ENCODE measurements around the gene COG7.
"Not testable (repeated sequence)": the region's sequence is repeated elsewhere in the genome, so short reads cannot be mapped to it uniquely, and the experiment has no call there.

Gene COG7

DNA sequence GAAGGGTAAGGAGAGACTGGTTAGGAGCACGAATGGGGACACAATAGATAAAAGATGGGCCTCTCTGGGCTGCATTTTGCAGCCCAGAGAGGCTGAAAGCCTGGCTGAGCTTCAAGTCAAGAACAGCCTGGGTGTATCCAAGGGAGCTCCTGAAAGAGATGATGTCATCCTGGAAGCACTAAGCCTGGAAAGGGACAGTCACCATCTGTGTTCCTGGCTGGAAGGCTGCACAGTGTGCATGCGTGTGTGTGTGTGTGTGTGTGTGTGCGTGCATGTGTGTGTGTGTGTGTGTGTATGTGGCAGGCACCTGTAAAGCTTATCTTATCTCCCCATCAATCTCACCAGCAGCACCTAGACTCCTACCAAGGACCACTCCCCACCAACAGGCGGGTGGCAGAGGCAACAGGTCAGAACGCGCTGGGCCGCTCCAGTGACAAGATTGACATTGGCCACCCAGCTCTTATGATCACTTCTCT lies 44.1 kb downstream of the COG7 start:
- H3K9me3 ChIP-seq (ENCODE audit: control insufficient read depth, low read length), result no peaks in the 10 kb centered on the region
- peak; percentile 61 for DNase-seq (ENCODE audit: low read depth)
- no peak overlapping the region for H3K4me3 ChIP-seq (ENCODE audit: low read length)
- H3K9ac ChIP-seq (ENCODE audit: low read length), result no peak overlapping the region
- H3K36me3 ChIP-seq (ENCODE audit: control insufficient read depth, insufficient read depth, low read length, severe bottlenecking), result peaks cover 78% of the 10 kb centered on the region
- H3K27me3 ChIP-seq (replicated peaks; ENCODE audit: control insufficient read depth, insufficient read depth, low read length), result no peaks in the 10 kb centered on the region
- peaks cover 5% of the 10 kb centered on the region for H3K4me1 ChIP-seq (ENCODE audit: control insufficient read depth, insufficient read depth, low read length)

DNA sequence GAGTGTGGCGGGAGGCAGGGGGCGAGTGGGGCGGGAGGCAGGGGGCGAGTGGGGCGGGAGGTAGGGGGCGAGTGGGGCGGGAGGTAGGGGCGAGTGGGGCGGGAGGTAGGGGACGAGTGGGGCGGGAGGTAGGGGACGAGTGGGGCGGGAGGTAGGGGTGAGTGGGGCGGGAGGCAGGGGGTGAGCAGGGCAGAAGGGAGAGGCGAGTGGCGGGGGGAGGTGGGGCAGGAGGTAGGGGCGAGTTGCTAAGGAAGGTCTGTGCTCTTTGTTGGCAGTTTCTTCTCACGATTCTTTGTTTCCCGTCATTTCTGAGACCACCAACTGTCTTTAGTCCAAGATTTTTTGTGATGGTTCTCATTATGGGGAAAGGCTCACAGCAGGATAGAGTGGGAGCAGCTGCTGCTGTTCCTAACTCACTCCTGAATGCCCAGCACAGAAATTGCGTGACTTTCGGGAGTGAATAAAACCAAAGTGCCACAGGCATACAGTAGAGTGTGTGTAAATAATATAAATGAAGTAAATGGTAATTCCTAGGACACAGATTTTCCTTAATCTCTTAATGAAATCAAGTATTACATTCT lies 44.7 kb downstream of the COG7 start:
- Histone ChIP-seq H3K4me1 (ENCODE audit: control insufficient read depth, insufficient read depth, low read length) (peaks cover 5% of the 10 kb centered on the region), H3K36me3 (ENCODE audit: control insufficient read depth, insufficient read depth, low read length, severe bottlenecking) (peaks cover 78% of the 10 kb centered on the region), H3K4me3 (ENCODE audit: low read length) (no peak overlapping the region), H3K9ac (ENCODE audit: low read length) (no peak overlapping the region), H3K9me3 (ENCODE audit: control insufficient read depth, low read length) (no peaks in the 10 kb centered on the region), H3K27me3 (replicated peaks; ENCODE audit: control insufficient read depth, insufficient read depth, low read length) (no peaks in the 10 kb centered on the region)
- no peak for DNase-seq (ENCODE audit: low read depth)

DNA sequence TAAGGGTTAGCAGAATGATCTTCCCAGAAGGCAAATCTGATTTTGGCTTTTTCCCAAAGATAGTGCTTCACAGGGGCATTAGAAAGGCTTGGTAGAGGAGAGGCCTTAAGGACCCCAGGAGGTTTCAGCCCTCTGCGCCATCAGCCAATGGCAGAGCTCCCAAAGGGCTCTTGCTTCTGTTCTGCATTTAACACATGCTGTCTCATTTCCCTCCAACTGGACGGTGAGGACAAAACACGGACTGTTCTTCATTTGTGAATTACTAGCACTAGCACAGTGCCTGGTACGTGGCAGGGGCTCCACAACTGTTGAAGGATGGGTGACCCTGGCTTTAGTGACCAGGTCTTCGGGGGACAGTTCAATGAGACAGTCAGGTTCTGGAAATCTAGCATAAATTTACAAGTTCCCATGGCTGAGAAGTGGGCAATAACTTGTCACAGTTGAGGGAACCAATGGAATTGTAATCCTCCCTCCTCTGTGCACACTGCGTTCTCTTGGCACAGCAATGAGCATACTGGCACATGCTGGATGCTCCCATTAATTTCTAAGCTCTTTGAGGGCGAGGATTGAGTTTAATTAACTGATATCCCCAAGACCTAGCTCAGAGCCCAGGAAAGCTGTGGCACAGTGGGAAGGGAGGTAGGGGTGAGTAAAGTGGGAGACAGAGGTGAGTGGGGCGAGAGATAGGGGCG lies 45.4 kb downstream of the COG7 start:
- H3K4me3 ChIP-seq (ENCODE audit: low read length), result no peak overlapping the region
- H3K27me3 ChIP-seq (replicated peaks; ENCODE audit: control insufficient read depth, insufficient read depth, low read length), result no peaks in the 10 kb centered on the region
- no peak for DNase-seq (ENCODE audit: low read depth)
- peaks cover 5% of the 10 kb centered on the region for H3K4me1 ChIP-seq (ENCODE audit: control insufficient read depth, insufficient read depth, low read length)
- H3K9me3 ChIP-seq (ENCODE audit: control insufficient read depth, low read length), result no peaks in the 10 kb centered on the region
- H3K9ac ChIP-seq (ENCODE audit: low read length), result no peak overlapping the region
- H3K36me3 ChIP-seq (ENCODE audit: control insufficient read depth, insufficient read depth, low read length, severe bottlenecking), result peaks cover 81% of the 10 kb centered on the region

DNA sequence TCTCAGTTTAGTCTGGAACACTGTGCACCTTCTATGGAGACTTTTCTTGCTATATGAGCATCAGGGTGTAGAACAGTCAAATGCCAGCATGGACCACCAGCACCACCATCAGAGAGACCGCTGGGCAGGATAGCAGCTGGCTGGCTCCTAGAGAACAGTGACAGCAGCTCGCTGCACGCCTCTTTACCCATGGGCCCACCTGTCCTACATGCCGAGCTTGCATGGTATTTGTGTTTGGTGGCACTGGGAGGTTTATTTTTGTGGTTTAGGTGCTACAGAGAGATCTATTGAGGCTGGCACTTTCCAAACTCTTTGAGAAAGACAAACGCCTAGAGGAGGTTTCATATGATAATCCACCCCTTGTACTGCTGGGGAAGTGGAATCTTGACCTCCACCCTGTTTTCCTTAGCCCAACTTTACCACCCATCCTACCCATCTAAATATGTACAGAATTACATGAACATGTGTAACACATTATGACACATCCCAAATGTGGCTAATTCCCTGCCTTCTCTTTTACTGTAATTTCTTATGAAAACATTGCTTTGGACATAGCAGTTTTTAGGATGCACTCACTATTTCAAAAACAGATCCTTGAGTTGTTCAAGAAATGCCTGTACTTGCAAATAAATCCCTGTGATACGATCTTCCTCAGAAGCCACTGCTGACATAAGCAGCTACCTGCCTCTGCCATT lies 46.3 kb downstream of the COG7 start:
- no peaks in the 10 kb centered on the region for H3K9me3 ChIP-seq (ENCODE audit: control insufficient read depth, low read length)
- no peaks in the 10 kb centered on the region for H3K27me3 ChIP-seq (replicated peaks; ENCODE audit: control insufficient read depth, insufficient read depth, low read length)
- H3K4me3 ChIP-seq (ENCODE audit: low read length), result no peak overlapping the region
- peaks cover 81% of the 10 kb centered on the region for H3K36me3 ChIP-seq (ENCODE audit: control insufficient read depth, insufficient read depth, low read length, severe bottlenecking)
- no peak overlapping the region for H3K9ac ChIP-seq (ENCODE audit: low read length)
- peaks cover 5% of the 10 kb centered on the region for H3K4me1 ChIP-seq (ENCODE audit: control insufficient read depth, insufficient read depth, low read length)
- DNase-seq (ENCODE audit: low read depth), result peak; percentile 40

DNA sequence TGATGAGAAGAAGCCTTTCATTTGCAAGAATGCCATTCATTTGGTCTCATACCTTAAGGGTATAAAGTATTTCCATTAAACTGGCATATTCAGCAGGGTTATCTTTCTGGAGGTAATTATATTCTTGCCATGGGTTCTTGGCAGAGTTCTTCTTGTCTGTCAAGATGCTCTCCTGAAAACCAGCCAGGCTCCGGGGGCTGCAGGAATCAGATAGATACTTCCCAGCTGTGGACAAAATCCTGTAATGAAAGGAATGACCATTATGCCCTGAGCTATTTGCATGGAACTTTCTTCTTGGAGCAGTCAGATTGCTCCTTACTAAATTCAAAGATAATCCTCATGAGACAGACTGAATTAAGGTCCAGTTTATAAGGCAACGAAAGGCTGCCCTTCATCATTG lies 47.0 kb downstream of the COG7 start:
- no peaks in the 10 kb centered on the region for H3K9me3 ChIP-seq (ENCODE audit: control insufficient read depth, low read length)
- H3K4me1 ChIP-seq (ENCODE audit: control insufficient read depth, insufficient read depth, low read length), result peaks cover 5% of the 10 kb centered on the region
- no peak for DNase-seq (ENCODE audit: low read depth)
- no peak overlapping the region for H3K9ac ChIP-seq (ENCODE audit: low read length)
- no peak overlapping the region for H3K4me3 ChIP-seq (ENCODE audit: low read length)
- no peaks in the 10 kb centered on the region for H3K27me3 ChIP-seq (replicated peaks; ENCODE audit: control insufficient read depth, insufficient read depth, low read length)
- peaks cover 81% of the 10 kb centered on the region for H3K36me3 ChIP-seq (ENCODE audit: control insufficient read depth, insufficient read depth, low read length, severe bottlenecking)

DNA sequence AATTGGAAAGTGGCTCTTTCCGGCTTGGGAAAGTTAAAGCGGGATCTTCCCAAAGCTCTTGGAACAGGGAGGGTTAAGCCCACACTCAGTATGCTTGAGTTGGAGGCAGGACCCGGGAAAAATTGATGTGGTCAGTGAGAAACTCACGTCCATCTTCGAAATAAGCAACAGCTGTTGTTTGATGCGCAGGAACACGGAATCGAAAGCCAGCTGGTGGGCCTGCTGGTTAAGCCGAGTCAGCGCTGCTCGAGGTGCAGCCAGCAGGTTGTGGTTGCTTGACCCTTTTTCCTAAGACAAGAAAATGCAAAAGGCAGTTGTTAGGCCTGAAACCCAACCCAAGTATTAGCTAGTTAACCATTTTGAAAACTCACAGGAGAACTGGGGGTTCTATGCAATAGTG lies 49.4 kb downstream of the COG7 start:
- H3K36me3 ChIP-seq (ENCODE audit: control insufficient read depth, insufficient read depth, low read length, severe bottlenecking), result peaks cover 91% of the 10 kb centered on the region
- H3K9me3 ChIP-seq (ENCODE audit: control insufficient read depth, low read length), result no peaks in the 10 kb centered on the region
- no peak overlapping the region for H3K9ac ChIP-seq (ENCODE audit: low read length)
- H3K27me3 ChIP-seq (replicated peaks; ENCODE audit: control insufficient read depth, insufficient read depth, low read length), result no peaks in the 10 kb centered on the region
- peaks cover under 1% of the 10 kb centered on the region for H3K4me1 ChIP-seq (ENCODE audit: control insufficient read depth, insufficient read depth, low read length)
- DNase-seq (ENCODE audit: low read depth), result no peak
- H3K4me3 ChIP-seq (ENCODE audit: low read length), result no peak overlapping the region

DNA sequence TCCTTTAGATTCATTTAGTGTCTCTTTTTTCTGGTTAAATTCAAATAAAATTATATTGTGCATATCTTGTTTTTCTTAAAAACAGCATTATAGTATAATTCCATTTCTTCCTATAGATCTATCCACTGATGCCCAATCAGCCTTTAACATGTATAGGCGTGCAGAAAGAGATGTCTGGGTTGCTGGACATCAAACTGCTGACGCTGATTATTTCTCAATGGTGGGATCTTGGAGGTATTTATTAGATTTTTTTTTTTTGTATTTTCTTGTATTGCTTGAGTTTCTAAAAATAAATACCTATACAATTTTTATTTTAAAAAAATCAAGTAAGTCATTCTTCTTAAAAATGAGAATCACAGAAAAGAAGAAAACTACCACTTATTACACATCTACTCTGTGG lies 50.9 kb downstream of the COG7 start:
- H3K27me3 ChIP-seq (replicated peaks; ENCODE audit: control insufficient read depth, insufficient read depth, low read length), result no peaks in the 10 kb centered on the region
- DNase-seq (ENCODE audit: low read depth), result no peak
- no peaks in the 10 kb centered on the region for H3K9me3 ChIP-seq (ENCODE audit: control insufficient read depth, low read length)
- H3K9ac ChIP-seq (ENCODE audit: low read length), result no peak overlapping the region
- H3K4me3 ChIP-seq (ENCODE audit: low read length), result no peak overlapping the region
- H3K4me1 ChIP-seq (ENCODE audit: control insufficient read depth, insufficient read depth, low read length), result no peaks in the 10 kb centered on the region
- H3K36me3 ChIP-seq (ENCODE audit: control insufficient read depth, insufficient read depth, low read length, severe bottlenecking), result peaks cover 99% of the 10 kb centered on the region

DNA sequence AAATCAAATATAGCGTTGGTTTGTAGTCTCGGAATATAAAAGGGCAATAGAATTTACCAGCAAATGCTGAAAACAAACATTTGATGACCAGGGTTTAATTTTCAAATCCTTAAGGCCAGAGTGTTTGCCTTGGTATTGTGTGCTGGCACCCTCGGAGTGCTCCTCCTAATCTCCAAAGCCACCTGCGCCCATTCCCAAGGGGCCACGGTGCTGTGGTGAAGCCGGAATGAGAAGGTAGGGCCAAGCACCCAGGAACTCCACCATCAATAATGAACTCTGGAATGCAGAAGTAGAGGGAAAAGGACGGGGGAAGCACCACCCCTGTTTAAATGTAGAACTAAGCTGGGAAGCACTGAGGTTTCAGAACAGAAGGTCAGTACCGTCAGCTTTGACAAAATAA lies 51.9 kb downstream of the COG7 start:
- Histone ChIP-seq H3K9ac (ENCODE audit: low read length) (no peak overlapping the region), H3K4me1 (ENCODE audit: control insufficient read depth, insufficient read depth, low read length) (no peaks in the 10 kb centered on the region), H3K4me3 (ENCODE audit: low read length) (no peak overlapping the region), H3K9me3 (ENCODE audit: control insufficient read depth, low read length) (no peaks in the 10 kb centered on the region), H3K27me3 (replicated peaks; ENCODE audit: control insufficient read depth, insufficient read depth, low read length) (no peaks in the 10 kb centered on the region), H3K36me3 (ENCODE audit: control insufficient read depth, insufficient read depth, low read length, severe bottlenecking) (peaks cover 91% of the 10 kb centered on the region)
- DNase-seq (ENCODE audit: low read depth), result no peak

DNA sequence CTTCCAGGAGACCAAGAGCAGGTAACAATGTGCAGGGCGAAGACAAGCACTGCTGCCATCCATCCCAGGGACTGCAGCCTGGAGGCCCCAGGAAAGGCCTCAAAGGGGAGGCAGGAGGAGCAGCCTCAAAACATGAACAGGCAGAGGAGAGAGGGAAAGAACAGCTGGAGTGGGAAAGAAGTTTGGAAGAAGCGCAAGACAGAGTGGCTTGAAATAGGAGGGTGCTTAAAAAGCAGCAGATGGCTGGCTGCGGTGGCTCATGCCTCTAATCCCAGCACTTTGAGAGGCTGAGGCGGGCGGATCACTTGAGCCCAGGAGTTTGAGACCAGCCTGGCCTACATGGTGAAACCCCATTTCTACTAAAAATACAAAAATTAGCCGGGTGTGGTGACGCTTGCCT lies 52.5 kb downstream of the COG7 start:
- peaks cover 92% of the 10 kb centered on the region for H3K36me3 ChIP-seq (ENCODE audit: control insufficient read depth, insufficient read depth, low read length, severe bottlenecking)
- H3K4me1 ChIP-seq (ENCODE audit: control insufficient read depth, insufficient read depth, low read length); DNase-seq (ENCODE audit: low read depth); H3K27me3 ChIP-seq (replicated peaks; ENCODE audit: control insufficient read depth, insufficient read depth, low read length); H3K9me3 ChIP-seq (ENCODE audit: control insufficient read depth, low read length); H3K4me3 ChIP-seq (ENCODE audit: low read length); H3K9ac ChIP-seq (ENCODE audit: low read length): not testable (repeated sequence)

DNA sequence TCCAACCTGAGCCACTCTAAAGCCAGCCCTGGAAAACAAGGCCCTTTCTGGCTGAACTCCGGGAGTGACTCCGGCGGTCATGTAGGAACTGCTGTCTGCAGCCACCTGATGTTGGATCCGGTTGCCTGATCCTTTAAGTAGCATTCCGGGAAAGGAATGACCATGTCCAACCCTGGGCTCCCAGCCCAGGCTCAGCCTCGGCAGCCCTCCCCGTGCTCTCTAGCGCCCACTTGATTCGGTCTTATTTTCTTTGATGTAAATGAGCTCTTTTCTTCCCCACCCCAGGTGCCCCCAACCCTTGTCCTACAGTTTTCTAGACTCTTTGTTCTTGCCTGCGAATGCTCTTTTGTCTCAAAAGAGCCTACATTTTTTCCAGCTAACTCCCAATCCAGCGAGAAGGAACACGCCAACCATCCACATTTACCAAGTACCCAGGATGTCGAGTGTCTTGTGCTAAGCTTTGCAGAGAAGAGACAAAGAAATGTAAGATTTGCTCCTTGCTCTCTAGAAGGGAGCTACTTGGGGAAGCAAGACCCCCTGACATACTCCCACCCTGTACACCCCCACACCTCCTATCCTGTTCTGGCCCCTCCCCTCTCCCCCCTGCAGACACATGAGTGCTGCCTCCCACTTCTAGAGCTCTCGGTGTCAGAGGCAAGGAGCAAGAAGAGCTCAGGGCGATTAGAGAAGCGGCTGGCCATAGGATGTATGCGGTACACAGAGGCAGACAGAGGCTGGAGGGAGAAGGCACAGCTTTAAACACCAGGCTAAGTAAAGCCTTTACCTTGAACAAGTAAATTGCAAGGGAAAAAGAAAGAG lies 53.8 kb downstream of the COG7 start:
- H3K27me3 ChIP-seq (replicated peaks; ENCODE audit: control insufficient read depth, insufficient read depth, low read length), result no peaks in the 10 kb centered on the region
- no peak overlapping the region for H3K4me3 ChIP-seq (ENCODE audit: low read length)
- no peak for DNase-seq (ENCODE audit: low read depth)
- H3K9ac ChIP-seq (ENCODE audit: low read length), result no peak overlapping the region
- H3K9me3 ChIP-seq (ENCODE audit: control insufficient read depth, low read length), result no peaks in the 10 kb centered on the region
- peaks cover 85% of the 10 kb centered on the region for H3K36me3 ChIP-seq (ENCODE audit: control insufficient read depth, insufficient read depth, low read length, severe bottlenecking)
- no peaks in the 10 kb centered on the region for H3K4me1 ChIP-seq (ENCODE audit: control insufficient read depth, insufficient read depth, low read length)

DNA sequence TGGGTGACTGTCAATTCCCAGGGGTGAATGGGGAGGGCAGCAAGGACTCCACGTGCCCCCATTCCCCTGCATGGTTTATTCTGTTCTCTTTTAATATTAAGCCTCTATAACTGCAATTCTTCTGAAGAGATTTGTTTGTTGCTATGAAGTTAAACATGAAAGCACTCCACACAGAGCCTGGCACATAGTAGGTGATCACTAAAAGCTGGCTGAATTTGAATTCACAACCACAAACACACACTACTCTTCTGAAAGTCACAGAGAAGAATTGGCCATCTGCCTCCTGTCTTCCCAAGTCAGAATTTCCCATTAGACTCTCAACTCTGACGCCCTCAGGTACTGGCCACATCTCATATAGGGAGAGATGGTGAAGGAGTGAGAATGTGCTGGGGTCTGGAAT lies 55.5 kb downstream of the COG7 start:
- Histone ChIP-seq H3K4me3 (ENCODE audit: low read length) (no peak overlapping the region), H3K9ac (ENCODE audit: low read length) (no peak overlapping the region), H3K9me3 (ENCODE audit: control insufficient read depth, low read length) (no peaks in the 10 kb centered on the region), H3K27me3 (replicated peaks; ENCODE audit: control insufficient read depth, insufficient read depth, low read length) (no peaks in the 10 kb centered on the region), H3K36me3 (ENCODE audit: control insufficient read depth, insufficient read depth, low read length, severe bottlenecking) (peaks cover 78% of the 10 kb centered on the region), H3K4me1 (ENCODE audit: control insufficient read depth, insufficient read depth, low read length) (no peaks in the 10 kb centered on the region)
- DNase-seq (ENCODE audit: low read depth), result no peak
